GM10248 (cell line): Measurements from ENCODE around the gene MYO5B.
"Not testable (repeated sequence)": the region's sequence is repeated elsewhere in the genome, so short reads cannot be mapped to it uniquely, and the experiment has no call there.

Source experiments
- CTCF ChIA-PET: fragments of 300-600 bp; sonication (Branson Sonifier 250); formaldehyde crosslinking; extraction: SDS; loops from one replicate; lab custom pipeline; 2021; ENCODE audit warnings: antibody characterized with exemption; lab: Yijun Ruan, JAX
- POLR2A ChIA-PET: fragments of 350-650 bp; sonication (Branson Sonifier 250); formaldehyde crosslinking; extraction: SDS; loops from one replicate; lab custom pipeline; 2020; ENCODE audit warnings: antibody characterized with exemption; lab: Yijun Ruan, JAX
- DNase-seq: peaks from one replicate; pipeline ENCODE4 v3.0.0; 2012; ENCODE audit errors: extremely low spot score
- CTCF ChIP-seq: IDR thresholded peaks from 2 replicates; pipeline ENCODE4 v1.5.1; 2012; ENCODE audit warnings: mild to moderate bottlenecking, low read depth; ENCODE audit errors: extremely low read depth, missing control alignments, control extremely low read depth

The MYO5B gene

DNA sequence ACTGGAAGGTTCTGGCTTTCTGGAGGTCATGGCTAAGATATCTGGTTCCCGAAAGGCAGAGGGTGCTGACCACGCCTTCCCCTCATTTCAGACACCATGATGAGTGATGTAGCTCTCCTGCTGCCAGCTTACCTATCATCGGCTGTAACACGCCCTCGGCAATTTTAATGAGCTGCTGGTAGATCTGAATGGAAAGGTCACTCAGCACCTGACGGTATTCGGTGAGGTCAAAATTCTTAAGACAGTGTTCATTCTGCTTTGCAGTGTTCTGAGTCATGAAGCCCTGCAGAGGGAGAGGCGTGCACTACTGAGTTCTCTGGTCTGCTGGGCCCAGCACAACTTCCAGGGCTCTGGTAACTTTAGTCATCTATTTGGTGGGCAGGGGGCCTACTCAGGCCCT lies 355.9 kb downstream of the MYO5B start:
- POLR2A ChIA-PET, result no interaction called here
- no peak for TF ChIP-seq CTCF
- CTCF ChIA-PET, result no interaction called here
- no peak for DNase-seq

DNA sequence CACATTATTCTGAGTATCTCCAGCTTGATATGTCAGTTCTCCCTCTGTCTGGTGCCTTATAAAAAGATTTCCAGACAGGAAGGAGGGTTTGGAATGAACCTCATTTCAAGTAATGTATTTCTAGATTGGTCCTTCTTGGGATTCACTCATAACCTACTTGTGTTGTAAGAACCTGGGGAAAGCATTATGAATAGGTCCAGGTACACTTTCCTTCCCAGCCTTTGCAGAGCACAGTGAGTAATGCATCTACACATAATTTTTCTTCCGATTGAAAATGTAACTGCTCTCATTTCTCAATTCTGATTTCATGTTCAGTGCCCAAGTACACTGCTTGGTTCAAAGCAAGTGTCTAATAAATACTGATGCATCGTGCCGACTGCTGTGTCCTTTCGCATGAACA lies 356.6 kb downstream of the MYO5B start:
- ChIA-PET CTCF (no interaction called here), POLR2A (no interaction called here)
- TF ChIP-seq CTCF, result no peak
- no peak for DNase-seq

DNA sequence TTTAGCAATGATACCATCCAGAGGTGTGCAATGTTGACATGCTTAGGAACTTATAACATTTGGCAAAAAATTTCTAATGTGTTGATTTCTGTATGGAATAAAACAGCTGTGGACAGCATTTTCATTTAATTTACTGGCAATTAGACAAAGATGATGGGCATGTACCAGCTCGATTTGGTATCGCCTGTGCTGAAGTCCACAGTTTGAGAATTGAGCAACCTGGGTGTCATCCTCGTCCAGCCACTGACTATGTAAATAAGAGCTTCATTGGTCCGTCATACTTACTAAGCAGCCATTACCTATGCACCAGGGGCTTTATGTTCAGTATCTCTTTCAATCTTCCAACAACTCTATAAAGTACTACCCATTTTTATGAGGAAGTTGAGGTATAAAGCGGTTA lies 357.1 kb downstream of the MYO5B start:
- POLR2A ChIA-PET, result no interaction called here
- CTCF ChIA-PET, result interaction anchor here (1.1 kb wide), 1 partner anchor 405 kb away, joined by 3 read pairs; no protein-coding TSS in a partner anchor
- TF ChIP-seq CTCF, result no peak

DNA sequence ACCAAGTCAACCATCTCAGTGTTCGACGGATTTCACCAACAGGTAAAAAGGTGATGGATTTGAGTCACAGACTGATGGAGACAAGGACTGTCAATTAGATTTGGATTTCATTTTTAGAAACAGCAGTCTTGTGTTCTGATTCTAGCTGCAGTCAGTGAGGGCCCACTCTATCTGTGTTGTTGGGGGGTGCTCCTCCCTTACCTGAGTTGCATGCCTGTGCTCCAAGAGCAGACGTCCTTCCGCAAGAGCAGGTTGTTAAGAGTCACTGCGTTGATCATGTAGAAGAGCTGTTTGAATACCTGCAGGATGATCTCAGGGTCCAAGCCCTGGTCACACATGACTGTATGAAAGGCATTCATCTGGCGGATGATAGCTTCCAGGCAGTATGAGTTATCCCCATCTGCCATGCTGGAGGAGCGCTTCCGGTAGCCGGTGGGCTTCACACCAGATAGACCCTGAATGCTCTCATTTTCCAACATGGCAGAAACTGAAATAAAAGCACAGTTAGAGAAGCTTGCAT lies 357.6 kb downstream of the MYO5B start:
- CTCF ChIA-PET, result interaction anchor here (1.1 to 2.2 kb wide), 2 partner anchors 21 to 405 kb away, joined by 3 to 7 read pairs; no protein-coding TSS in a partner anchor
- POLR2A ChIA-PET, DNase-seq: not testable (repeated sequence)

More for the DNA sequence above, 357.1 kb downstream of the MYO5B start:
- no peak for DNase-seq

GRCh38 chr18:49835405-49835804 lies 359.5 kb downstream of the MYO5B start:
- ChIA-PET POLR2A (no interaction called here), CTCF (interaction anchor here (0.9 to 2.2 kb wide), 3 partner anchors 15 to 23 kb away, joined by 3 to 7 read pairs (median 3); no protein-coding TSS in a partner anchor)
- no peak for TF ChIP-seq CTCF
- no peak for DNase-seq

DNA sequence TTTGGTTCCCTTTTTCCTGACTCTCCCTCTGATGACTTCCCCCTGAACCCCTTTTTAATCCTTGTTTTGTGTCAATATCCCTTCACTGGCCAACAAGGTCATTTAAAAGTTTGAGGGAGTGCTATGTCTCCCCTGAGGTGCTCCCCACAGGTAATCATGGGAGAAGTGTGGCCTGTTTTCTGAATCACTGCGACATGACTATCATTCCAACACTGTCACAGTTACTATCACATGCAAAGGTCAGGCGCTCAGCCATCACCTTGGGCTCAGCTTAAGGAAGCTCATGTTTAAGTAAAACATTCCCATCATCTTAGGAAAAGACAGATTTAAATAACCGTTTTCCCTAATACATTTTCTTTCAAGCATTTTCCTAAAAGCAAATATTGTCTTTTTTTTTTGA lies 360.7 kb downstream of the MYO5B start:
- ChIA-PET CTCF (interaction anchor here (0.9 to 1.4 kb wide), 2 partner anchors 24 to 30 kb away, joined by 3 read pairs; no protein-coding TSS in a partner anchor), POLR2A (no interaction called here)
- DNase-seq, result no peak
- no peak for TF ChIP-seq CTCF

GRCh38 chr18:49833814-49834213 lies 361.1 kb downstream of the MYO5B start:
- DNase-seq, result no peak
- CTCF ChIA-PET, result interaction anchor here (0.9 to 1.4 kb wide), 2 partner anchors 24 to 30 kb away, joined by 3 read pairs; no protein-coding TSS in a partner anchor
- POLR2A ChIA-PET, result no interaction called here
- no peak for TF ChIP-seq CTCF
